K562 (cell line): ENCODE data around the gene FGF21. TPM values are rescaled to one million over a fixed set of nuclear protein-coding genes. Genes with fewer than 3 reads are reported as not detected.
A peak's percentile ranks its signal among the peaks of the same experiment; 100 is the strongest.

ENCODE experiments used
- CEBPG ChIP-seq, 3 experiments: fragments of 200-800 bp in 1 of 3; sonication (Bioruptor generic) in 1 of 3; sonication (generic) in 1 of 3; formaldehyde crosslinking in 1 of 3; IDR thresholded peaks in 2 of 3; conservative IDR thresholded peaks in 1 of 3; 2 replicates each; pipeline versions ENCODE4 v1.6.1 to v1.8.0; 2016 to 2022; ENCODE audit warnings: missing compliant biosample characterization in 2 of 3, missing genetic modification characterization in 2 of 3, mild to moderate bottlenecking in 1 of 3, missing genetic modification reagents in 1 of 3
- CREBBP ChIP-seq: IDR thresholded peaks from one replicate; pipeline ENCODE4 v1.6.1; 2012; ENCODE audit warnings: low read depth, mild to moderate bottlenecking, control low read depth, inconsistent platforms, low read length
- FIP1L1 ChIP-seq: fragments of 200-400 bp; formaldehyde crosslinking; IDR thresholded peaks from 2 replicates; pipeline ENCODE4 v1.6.1; 2018; ENCODE audit warnings: mild to moderate bottlenecking, low read depth, low read length; ENCODE audit not compliant: poor library complexity, severe bottlenecking
- HLTF ChIP-seq: fragments of 450-650 bp; IDR thresholded peaks from 2 replicates; pipeline ENCODE4 v1.6.1; 2016
- HMGN3 ChIP-seq: IDR thresholded peaks from 2 replicates; pipeline ENCODE4 v1.6.1; 2011; ENCODE audit warnings: borderline replicate concordance, low read depth, mild to moderate bottlenecking, mixed read lengths, low read length; ENCODE audit not compliant: insufficient read length; ENCODE audit errors: extremely low read depth
- MYC ChIP-seq, 2 experiments: fragments of 250-450 bp in 1 of 2; sonication (Bioruptor Pico) in 1 of 2; IDR thresholded peaks; 2 replicates each; pipeline versions ENCODE4 v1.5.1 to v1.6.1; 2012 to 2021; ENCODE audit warnings: low read depth in 2 of 2, borderline replicate concordance in 1 of 2, improper control_type of control experiment in 1 of 2, low read length in 1 of 2, mild to moderate bottlenecking in 1 of 2, moderate library complexity in 1 of 2
- NR3C1 ChIP-seq: sonication (generic); formaldehyde crosslinking; IDR thresholded peaks from 2 replicates; pipeline ENCODE4 v1.8.1; 2022; ENCODE audit warnings: missing genetic modification reagents
- XRCC4 ChIP-seq: IDR thresholded peaks from one replicate; pipeline ENCODE4 v1.6.1; 2011; ENCODE audit not compliant: insufficient read depth, insufficient read length; ENCODE audit errors: extremely low read depth
- ZBTB34 ChIP-seq: fragments of 250-450 bp; sonication (Bioruptor Pico); IDR thresholded peaks from 2 replicates; pipeline ENCODE4 v1.8.0; 2021; ENCODE audit warnings: mild to moderate bottlenecking, moderate library complexity
- ZNF23 ChIP-seq: fragments of 250-450 bp; sonication (Bioruptor Pico); IDR thresholded peaks from 2 replicates; pipeline ENCODE4 v1.4.0; 2020; ENCODE audit warnings: mild to moderate bottlenecking
- ZNF316 ChIP-seq: fragments of 450-650 bp; IDR thresholded peaks from 2 replicates; pipeline ENCODE4 v1.6.1; 2016
- ZNF696 ChIP-seq: fragments of 250-450 bp; sonication (Bioruptor Pico); conservative IDR thresholded peaks from 2 replicates; pipeline ENCODE4 v1.4.0; 2020; ENCODE audit warnings: mild to moderate bottlenecking, moderate library complexity
- polyA plus RNA-seq, 8 experiments: library from polyadenylated mRNA; depleted of rRNA in 4 of 8; stranded (reverse) in 5 of 8; unstranded in 3 of 8; fragments of >200 nt; fragmentation: Nextera tagmentation in 2 of 8; fragmentation: Illumina TruSeq in 1 of 8; extraction: Ambion mirVana in 2 of 8; extraction: Trizol in 1 of 8; gene quantifications; 2 replicates each; pipeline versions ENCODE4 v1.2.1 to v1.2.3, GENCODE V29; 2011 to 2014; ENCODE audit warnings: inconsistent platforms in 1 of 8, missing spikeins in 1 of 8
- total RNA-seq, 7 experiments: library from RNA; depleted of rRNA in 6 of 7; stranded (reverse); fragments of >200 nt in 6 of 7; fragmentation: Illumina TruSeq in 2 of 7; extraction: Trizol in 2 of 7; gene quantifications; 2 replicates each; pipeline versions ENCODE4 v1.2.1 to v1.2.3, GENCODE V29; 2011 to 2021; ENCODE audit warnings: low replicate concordance in 1 of 7
- TF ChIP-seq, protein P1 (sequence below): fragments of 250-450 bp; sonication (Bioruptor Pico); IDR thresholded peaks from 2 replicates; pipeline ENCODE4 v1.4.0; 2020; ENCODE audit warnings: mild to moderate bottlenecking, moderate library complexity
- TF ChIP-seq, protein P2 (sequence below): fragments of 150-350 bp; IDR thresholded peaks from 2 replicates; pipeline ENCODE4 v1.6.1; 2014; ENCODE audit warnings: low read depth, mild to moderate bottlenecking, low read length, borderline replicate concordance
- TF ChIP-seq, protein P3 (sequence below), 3 experiments: fragments of 200-800 bp in 1 of 3; sonication (Bioruptor generic) in 1 of 3; sonication (generic) in 1 of 3; formaldehyde crosslinking in 1 of 3; IDR thresholded peaks; 2 replicates each; pipeline versions ENCODE4 v1.6.1 to v1.8.0; 2016 to 2022; ENCODE audit warnings: mild to moderate bottlenecking in 2 of 3, missing compliant biosample characterization in 2 of 3, missing genetic modification characterization in 2 of 3, missing genetic modification reagents in 1 of 3

Gene FGF21
- total and polyA plus RNA-seq, 9 of the 15 experiments (the other 6 are each of a cell fraction or from before 2014, with no cell fraction given): 0.04 to 0.77 (median 0.09) TPM; not detected in 6

GRCh38 chr19:48780631-48781391, 25.5 kb downstream of the FGF21 start (continued):
- TF ChIP-seq, protein P1, sequence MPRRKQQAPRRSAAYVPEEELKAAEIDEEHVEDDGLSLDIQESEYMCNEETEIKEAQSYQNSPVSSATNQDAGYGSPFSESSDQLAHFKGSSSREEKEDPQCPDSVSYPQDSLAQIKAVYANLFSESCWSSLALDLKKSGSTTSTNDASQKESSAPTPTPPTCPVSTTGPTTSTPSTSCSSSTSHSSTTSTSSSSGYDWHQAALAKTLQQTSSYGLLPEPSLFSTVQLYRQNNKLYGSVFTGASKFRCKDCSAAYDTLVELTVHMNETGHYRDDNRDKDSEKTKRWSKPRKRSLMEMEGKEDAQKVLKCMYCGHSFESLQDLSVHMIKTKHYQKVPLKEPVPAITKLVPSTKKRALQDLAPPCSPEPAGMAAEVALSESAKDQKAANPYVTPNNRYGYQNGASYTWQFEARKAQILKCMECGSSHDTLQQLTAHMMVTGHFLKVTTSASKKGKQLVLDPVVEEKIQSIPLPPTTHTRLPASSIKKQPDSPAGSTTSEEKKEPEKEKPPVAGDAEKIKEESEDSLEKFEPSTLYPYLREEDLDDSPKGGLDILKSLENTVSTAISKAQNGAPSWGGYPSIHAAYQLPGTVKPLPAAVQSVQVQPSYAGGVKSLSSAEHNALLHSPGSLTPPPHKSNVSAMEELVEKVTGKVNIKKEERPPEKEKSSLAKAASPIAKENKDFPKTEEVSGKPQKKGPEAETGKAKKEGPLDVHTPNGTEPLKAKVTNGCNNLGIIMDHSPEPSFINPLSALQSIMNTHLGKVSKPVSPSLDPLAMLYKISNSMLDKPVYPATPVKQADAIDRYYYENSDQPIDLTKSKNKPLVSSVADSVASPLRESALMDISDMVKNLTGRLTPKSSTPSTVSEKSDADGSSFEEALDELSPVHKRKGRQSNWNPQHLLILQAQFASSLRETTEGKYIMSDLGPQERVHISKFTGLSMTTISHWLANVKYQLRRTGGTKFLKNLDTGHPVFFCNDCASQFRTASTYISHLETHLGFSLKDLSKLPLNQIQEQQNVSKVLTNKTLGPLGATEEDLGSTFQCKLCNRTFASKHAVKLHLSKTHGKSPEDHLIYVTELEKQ (CRISPR knock-in tag): no peak
- TF ChIP-seq, protein P2, sequence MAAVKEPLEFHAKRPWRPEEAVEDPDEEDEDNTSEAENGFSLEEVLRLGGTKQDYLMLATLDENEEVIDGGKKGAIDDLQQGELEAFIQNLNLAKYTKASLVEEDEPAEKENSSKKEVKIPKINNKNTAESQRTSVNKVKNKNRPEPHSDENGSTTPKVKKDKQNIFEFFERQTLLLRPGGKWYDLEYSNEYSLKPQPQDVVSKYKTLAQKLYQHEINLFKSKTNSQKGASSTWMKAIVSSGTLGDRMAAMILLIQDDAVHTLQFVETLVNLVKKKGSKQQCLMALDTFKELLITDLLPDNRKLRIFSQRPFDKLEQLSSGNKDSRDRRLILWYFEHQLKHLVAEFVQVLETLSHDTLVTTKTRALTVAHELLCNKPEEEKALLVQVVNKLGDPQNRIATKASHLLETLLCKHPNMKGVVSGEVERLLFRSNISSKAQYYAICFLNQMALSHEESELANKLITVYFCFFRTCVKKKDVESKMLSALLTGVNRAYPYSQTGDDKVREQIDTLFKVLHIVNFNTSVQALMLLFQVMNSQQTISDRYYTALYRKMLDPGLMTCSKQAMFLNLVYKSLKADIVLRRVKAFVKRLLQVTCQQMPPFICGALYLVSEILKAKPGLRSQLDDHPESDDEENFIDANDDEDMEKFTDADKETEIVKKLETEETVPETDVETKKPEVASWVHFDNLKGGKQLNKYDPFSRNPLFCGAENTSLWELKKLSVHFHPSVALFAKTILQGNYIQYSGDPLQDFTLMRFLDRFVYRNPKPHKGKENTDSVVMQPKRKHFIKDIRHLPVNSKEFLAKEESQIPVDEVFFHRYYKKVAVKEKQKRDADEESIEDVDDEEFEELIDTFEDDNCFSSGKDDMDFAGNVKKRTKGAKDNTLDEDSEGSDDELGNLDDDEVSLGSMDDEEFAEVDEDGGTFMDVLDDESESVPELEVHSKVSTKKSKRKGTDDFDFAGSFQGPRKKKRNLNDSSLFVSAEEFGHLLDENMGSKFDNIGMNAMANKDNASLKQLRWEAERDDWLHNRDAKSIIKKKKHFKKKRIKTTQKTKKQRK: no peak
- TF ChIP-seq HMGN3 (no peak), ZNF316 (peak; percentile 90), ZNF23 (CRISPR knock-in tag) (no peak), MYC (IDR thresholded peaks at IDR 0.05; ENCODE audit: low read depth, low read length) (peak; percentile 10; the same call in 1 of the 2 replicates), MYC (CRISPR knock-in tag; IDR thresholded peaks at IDR 0.05; ENCODE audit: borderline replicate concordance, low read depth) (no peak), CEBPG (CRISPR knock-in tag; IDR thresholded peaks at IDR 0.05) (no peak), CEBPG (tag; conservative IDR thresholded peaks at IDR 0.05 in 1 of 2, IDR thresholded peaks at IDR 0.05 in 1 of 2) (no peak), CREBBP (no peak), XRCC4 (no peak), FIP1L1 (no peak), ZNF696 (no peak), ZBTB34 (no peak), HLTF (no peak), NR3C1 (CRISPR knock-in tag) (no peak)
- TF ChIP-seq, protein P3, sequence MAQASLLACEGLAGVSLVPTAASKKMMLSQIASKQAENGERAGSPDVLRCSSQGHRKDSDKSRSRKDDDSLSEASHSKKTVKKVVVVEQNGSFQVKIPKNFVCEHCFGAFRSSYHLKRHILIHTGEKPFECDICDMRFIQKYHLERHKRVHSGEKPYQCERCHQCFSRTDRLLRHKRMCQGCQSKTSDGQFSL (CRISPR knock-in tag; IDR thresholded peaks at IDR 0.05): 0 out of 2 replicates have a peak, but pooled peaks have one; percentile 25
- TF ChIP-seq, protein P3 (tag; IDR thresholded peaks at IDR 0.05): no peak
